Esophagus muscularis mucosa (tissue), 3 donors: ENCODE measurements around the gene TRIM56.

Experiments used
- POLR2A ChIP-seq: fragments of 450-650 bp; IDR thresholded peaks from one replicate; pipeline ENCODE4 v1.6.1; 2017; ENCODE audit warnings: antibody characterized with exemption, moderate library complexity, mild to moderate bottlenecking, low read depth
- TF ChIP-seq, protein P1 (sequence below), 3 experiments: fragments of 200-600 bp in 2 of 3; fragments of 450-650 bp in 1 of 3; sonication (generic) in 2 of 3; IDR thresholded peaks; one replicate each; pipeline ENCODE4 v1.5.1; 2017 to 2019; ENCODE audit warnings: antibody characterized with exemption in 3 of 3, mild to moderate bottlenecking in 2 of 3, moderate library complexity in 1 of 3

DNA sequence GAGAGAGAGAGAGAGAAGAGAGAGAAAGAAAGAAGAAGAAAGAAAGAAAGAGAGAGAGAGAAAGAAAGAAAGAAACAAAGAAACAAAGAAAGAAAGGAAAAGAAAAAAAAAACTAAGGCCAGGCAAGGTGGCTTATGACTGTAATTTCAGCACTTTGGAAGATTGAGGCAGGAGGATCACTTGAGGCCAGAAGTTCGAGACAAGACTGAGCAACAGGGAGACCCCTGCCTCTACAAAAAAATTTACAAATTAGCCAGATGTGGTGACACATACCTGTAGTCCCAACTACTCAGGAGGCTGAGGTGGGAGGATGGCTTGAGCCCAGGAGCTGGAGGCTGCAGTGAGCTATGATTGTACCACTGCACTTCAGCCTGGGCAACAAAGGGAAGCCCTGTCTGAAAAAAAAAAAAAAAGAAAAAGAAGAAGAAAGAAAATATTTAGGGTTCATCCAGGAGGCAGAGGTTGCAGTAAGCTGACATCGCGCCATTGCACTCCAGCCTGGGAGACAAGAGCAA lies 44.4 kb downstream of the TRIM56 start:
- TF ChIP-seq, protein P1, sequence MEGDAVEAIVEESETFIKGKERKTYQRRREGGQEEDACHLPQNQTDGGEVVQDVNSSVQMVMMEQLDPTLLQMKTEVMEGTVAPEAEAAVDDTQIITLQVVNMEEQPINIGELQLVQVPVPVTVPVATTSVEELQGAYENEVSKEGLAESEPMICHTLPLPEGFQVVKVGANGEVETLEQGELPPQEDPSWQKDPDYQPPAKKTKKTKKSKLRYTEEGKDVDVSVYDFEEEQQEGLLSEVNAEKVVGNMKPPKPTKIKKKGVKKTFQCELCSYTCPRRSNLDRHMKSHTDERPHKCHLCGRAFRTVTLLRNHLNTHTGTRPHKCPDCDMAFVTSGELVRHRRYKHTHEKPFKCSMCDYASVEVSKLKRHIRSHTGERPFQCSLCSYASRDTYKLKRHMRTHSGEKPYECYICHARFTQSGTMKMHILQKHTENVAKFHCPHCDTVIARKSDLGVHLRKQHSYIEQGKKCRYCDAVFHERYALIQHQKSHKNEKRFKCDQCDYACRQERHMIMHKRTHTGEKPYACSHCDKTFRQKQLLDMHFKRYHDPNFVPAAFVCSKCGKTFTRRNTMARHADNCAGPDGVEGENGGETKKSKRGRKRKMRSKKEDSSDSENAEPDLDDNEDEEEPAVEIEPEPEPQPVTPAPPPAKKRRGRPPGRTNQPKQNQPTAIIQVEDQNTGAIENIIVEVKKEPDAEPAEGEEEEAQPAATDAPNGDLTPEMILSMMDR (IDR thresholded peaks at IDR 0.05): no peak
- no peak for TF ChIP-seq POLR2A
